ENCODE results near the gene NFATC2.
"Not testable (repeated sequence)": the region's sequence is repeated elsewhere in the genome, so short reads cannot be mapped to it uniquely, and the experiment has no call there.

The NFATC2 gene

DNA sequence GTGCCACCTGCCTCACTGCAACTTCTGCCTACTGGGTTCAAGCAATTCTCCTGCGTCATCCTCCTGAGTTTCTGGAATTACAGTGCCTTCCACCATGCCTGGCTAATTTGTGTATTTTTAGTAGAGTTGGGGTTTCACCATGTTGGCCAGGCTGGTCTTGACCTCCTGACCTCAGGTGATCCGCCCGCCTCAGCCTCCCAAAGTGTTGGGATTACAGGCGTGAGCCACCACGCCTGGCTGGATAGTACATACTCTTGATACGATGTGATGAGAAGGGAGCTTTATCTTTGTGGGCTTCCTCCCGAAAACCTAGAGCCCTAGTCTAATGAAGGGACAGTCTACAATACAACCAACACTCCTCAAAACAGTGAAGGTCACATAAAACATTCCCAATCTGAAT is 2.4 kb downstream of the NFATC2 start:
- not testable (repeated sequence) for DNase-seq (ENCODE audit: low read depth)

DNA sequence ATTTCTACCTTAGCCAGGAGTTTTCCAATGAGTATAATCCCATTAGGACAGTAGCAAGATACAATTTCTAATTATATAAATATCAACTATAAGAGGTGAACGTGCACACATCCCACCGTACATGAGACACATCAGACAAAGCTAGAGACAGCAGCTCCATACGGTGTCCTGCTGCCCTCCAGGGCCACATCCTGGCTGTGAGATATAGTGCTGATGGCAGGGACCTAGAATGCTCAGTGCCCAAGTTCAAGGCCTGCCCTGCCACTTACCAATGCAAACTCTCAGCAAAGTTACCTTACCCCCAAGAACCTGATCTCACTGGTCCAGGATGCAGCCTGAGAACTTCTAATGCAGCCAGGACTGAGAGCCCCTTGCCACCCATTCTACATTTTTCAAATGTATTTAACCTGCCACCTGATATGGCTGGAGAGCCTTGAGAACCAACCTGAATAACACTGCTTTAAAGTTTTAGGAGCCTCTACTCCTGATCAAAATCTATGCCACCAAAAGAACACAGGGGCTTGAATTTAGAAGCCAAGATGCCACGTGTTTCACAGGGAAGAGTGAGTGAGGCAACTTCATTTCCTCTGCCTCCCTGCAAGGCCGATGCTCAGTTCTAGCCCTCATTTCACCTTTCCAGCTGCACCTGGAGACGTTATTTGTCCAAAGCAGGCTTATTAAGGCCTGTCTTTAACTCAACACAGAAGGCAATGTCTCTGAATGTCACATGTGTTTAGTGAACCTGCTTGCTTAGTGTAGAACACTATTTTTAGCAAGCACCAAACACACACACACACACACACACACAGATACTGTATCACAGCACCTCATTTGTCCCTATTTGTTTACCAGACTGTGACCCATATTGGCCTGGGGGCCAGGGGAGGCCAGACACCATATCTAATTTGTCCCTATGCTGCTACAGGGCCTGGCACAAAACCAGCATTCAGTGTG is 6.1 kb downstream of the NFATC2 start:
- no peak for DNase-seq (ENCODE audit: low read depth)

DNA sequence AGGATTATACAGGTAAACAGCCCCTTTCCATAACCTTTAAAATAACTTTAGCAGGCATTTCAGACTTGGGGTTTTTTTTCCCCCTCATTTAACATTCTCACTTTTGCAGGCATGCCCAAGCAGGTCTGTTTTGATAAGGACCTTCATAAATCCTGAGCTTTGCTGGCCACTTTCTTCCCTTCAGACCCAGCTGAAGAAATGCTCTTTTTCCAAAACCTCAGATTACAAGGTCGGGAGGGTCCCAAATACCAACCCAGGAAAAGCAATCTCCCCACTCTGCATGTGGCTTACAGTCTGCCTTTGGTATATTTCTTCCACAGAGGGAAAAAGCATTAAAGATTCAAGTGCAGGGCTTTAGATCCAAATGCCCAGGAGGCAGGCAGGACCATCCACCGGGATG is 6.8 kb downstream of the NFATC2 start:
- no peak for DNase-seq (ENCODE audit: low read depth)

- DNase-seq (ENCODE audit: low read depth) = no peak
Observed at GRCh38 chr20:51535075-51535386, 7.5 kb downstream of the NFATC2 start.

DNA sequence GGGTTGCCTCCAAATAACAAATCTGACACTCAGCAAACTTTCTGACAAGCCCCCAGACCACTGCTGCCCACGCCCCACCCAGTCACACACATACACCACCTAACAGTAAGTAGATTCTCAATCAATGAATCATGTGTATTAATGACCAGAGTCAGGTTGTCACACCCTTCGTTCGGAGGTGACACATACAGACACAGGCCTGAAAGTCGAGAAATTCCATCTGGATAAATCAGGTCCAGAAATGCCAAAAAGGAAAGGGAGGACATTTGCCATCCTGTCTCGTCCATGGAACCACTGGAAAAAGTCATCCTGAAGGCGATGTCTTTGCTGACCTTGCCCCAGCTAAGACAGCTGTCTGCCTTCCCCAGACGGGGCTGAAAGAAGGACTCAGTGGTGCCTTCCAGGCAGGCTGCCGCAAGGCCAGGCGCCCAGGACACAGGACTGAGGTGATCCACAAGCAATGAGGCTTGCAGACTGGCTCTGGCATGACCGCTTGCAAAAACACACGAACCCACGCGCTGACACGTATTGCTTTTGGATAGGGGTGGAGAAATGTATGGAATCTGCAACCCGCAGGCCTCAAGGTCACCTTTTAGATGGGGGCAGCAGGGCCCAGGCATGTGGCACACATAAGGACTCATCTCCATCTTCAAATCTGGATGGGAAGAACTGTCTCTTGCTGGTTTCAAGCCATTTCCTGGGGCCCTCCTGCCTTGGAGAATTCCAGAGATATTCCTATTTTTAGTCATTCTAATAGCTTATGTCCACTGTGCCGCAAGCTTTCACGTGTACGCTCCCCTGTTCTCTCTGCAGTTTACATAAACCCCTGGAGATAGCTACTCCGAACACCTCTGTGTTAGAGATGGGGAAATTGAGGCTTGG is 9.0 kb downstream of the NFATC2 start:
- no peak for DNase-seq (ENCODE audit: low read depth)

- no peak for DNase-seq (ENCODE audit: low read depth)
Observed at GRCh38 chr20:51532577-51533191, 9.8 kb downstream of the NFATC2 start.

- DNase-seq (ENCODE audit: low read depth) = no peak
Observed at GRCh38 chr20:51531712-51532456, 10.6 kb downstream of the NFATC2 start.

- DNase-seq (ENCODE audit: low read depth) = no peak
Observed at GRCh38 chr20:51531141-51531710, 11.3 kb downstream of the NFATC2 start.

DNA sequence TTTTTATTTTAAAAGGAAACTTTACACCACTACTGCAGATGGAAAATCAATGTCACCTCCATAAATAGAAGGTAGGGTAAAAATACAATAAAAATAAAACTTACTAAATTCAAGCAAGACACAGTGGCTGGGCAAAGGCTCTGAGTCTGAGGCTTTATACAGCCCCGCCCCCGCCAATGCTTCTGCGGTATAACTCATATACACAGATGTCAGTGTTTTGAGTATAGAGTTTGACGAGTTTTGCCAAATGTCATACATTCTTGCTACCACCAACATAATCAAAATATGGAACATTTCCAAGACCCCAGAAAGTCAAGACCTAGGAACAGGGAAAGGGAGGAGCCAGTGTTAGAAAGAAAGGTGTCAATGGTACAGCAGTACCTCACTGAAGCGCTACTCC is 12.8 kb downstream of the NFATC2 start:
- no peak for DNase-seq (ENCODE audit: low read depth)

- DNase-seq (ENCODE audit: low read depth) = peak; percentile 80
Observed at GRCh38 chr20:51529081-51529681, 13.3 kb downstream of the NFATC2 start.

GRCh38 chr20:51528263-51529027 is 14.1 kb downstream of the NFATC2 start:
- no peak for DNase-seq (ENCODE audit: low read depth)

DNA sequence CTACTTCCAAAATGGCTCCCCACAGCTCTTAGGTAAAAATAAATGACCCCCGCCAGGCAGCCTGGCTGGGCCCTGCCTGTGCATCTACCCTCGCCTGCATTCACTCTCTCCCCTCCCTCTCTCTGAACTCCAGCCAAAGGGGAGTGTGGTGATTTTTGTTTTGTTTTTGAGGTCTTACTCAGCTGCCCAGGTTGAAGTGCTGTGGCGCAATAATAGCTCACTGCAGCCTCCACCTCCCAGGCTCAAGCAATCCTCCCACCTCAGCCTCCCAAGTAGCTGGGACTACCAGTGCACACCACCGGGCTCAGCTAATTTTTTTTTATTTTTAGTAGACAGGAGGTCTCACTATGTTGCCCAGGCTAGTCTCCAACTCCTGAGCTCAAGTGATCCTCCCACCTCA is 15.8 kb downstream of the NFATC2 start:
- no peak for DNase-seq (ENCODE audit: low read depth)

- DNase-seq (ENCODE audit: low read depth) = no peak
Observed at GRCh38 chr20:51526106-51526470, 16.4 kb downstream of the NFATC2 start.

DNA sequence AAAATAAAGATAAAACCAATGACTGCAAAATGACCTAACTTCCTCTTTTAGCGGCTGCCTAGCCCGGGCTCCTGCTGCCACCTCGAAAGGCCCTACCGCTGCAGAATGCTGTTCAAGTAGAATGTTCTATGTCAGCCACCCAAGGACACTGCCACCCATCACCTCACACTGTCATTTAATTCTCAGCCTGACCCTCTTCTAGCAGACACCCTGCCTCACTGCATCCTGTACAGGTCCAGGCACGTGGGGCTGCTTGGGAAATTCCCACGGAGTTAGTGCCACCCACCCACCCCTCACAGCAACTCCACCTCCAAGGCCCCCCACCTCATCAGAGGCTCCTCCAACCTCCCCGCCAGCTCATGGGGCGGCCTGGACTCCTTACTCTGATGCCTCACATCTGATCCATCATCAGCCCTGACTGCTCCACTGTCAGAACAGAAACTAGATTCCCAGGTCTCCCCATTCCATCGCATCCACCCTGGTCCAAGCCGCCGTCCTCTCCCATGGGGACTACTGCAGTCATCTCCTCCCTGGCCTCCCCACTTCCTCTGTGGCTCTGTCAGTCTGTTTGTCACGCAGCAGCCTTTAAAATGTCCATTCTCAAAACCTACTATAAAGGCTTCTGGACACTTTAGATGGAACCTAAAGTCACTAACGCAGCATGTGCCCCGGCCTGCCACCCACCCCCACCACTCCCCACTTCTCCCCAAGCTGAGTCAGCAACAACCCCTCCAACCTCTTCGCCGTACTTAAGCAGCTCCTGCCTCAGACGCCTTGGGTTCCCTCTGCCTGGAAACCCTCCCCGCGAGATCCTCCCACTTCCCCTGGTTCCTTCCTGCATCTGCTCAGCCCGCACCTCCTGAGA is 17.0 kb downstream of the NFATC2 start:
- no peak for DNase-seq (ENCODE audit: low read depth)

DNA sequence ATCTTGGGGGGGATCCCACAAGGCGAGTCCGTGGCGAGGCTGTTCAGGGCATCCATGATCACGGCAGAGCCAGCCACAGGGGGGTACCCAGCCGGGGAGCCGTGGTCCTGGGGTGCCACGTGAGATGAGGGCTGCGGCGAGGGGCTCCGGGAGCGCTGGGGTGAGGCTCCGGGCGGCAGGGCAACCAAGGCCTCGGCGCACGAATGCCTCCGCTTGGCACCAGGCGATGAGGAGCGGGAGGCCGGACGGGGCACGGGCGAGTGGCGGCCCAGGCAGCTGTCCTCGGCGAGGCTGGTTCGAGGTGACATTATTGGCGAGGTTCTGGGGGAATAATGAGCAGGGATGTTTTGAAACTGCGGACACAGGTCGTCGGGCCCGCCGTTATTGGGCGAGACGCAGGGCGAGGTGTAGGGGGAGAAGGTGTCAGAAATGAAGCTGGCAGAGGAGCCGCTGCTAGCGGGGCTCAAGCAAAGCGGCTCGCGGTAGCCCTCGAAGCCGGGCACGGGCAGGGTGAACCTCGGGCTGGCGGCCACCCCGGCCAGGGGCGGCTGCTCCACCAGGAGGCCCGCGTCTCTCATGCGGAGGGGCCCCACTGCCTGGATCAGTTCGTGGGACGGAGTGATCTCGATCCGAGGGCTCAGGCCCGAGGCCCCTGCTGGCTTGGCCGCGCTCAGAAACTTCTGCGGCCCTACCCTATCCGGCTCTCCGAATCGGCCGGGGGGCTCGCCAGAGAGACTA is 19.1 kb downstream of the NFATC2 start:
- no peak for DNase-seq (ENCODE audit: low read depth)

GRCh38 chr20:51522207-51522606 is 20.3 kb downstream of the NFATC2 start:
- no peak for DNase-seq (ENCODE audit: low read depth)

- DNase-seq (ENCODE audit: low read depth) = no peak
Observed at GRCh38 chr20:51517839-51518238, 24.7 kb downstream of the NFATC2 start.

GRCh38 chr20:51516855-51517254 is 25.7 kb downstream of the NFATC2 start:
- no peak for DNase-seq (ENCODE audit: low read depth)

DNA sequence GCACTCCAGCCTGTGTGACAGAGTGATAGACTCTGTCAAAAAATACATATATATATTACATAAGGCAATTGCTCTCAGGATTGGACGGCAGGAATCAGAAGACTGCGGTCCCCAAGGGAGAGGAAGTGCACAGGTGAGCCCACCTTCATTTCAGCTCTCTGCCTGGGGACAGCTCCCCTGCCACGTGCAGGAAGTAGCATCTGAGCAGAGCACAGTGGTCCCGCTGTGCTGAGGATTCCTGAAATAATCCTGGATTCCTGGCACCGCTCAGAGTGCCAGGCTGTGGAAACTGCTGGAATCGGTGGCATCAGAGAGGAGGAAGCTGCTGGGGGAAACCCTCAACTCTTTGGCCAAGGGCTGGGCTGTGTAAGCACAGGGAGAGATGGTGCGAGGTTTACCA is 27.7 kb downstream of the NFATC2 start:
- no peak for DNase-seq (ENCODE audit: low read depth)
